HG02571 (cell line): Measurements from ENCODE around the gene RIMS3.
"Not testable (repeated sequence)": the region's sequence is repeated elsewhere in the genome, so short reads cannot be mapped to it uniquely, and the experiment has no call there.

Experiments used
- ATAC-seq: cut with Tn5 transposase; IDR thresholded peaks from one replicate; pipeline ENCODE4 v1.9.1; 2021; ENCODE audit warnings: mild to moderate bottlenecking, moderate library complexity; ENCODE audit not compliant: unreplicated experiment

RIMS3 gene

GRCh38 chr1:40594187-40594531 is 71.3 kb downstream of the RIMS3 start:
- no peak for ATAC-seq

DNA sequence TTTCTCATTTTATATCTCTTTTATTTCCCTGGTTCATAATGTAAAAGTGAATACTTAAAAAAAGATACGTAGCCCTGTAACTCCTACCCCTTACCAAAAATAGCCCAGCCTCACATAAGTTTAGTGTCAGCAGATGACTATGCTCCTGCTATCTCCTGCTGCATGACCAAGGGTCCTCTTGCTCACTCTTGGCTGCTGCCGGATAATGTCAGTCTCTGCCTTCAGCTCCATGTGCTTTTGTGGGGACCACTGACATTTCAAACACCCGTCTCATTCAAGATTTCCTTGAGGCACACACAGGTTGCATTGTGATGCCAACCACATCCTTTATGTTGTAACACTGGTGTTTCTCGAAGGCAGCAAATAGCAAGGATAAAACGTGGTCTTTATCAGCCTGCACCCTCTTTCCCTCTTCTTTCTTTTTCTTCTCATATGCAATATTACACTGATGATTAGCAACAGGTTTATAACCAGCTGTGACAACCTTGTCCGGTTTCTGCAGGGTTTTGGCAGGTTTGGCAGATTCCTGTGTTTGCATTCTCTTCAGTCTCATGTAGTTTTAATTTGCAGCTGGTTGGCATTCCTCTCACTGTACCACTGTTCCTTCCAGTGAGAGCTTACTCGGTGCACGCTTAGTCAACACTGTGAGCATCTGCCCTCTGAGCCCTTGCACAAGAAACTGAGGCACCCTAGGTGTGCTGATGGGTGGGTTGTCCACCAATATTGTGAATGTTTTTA is 71.9 kb downstream of the RIMS3 start:
- no peak for ATAC-seq

DNA sequence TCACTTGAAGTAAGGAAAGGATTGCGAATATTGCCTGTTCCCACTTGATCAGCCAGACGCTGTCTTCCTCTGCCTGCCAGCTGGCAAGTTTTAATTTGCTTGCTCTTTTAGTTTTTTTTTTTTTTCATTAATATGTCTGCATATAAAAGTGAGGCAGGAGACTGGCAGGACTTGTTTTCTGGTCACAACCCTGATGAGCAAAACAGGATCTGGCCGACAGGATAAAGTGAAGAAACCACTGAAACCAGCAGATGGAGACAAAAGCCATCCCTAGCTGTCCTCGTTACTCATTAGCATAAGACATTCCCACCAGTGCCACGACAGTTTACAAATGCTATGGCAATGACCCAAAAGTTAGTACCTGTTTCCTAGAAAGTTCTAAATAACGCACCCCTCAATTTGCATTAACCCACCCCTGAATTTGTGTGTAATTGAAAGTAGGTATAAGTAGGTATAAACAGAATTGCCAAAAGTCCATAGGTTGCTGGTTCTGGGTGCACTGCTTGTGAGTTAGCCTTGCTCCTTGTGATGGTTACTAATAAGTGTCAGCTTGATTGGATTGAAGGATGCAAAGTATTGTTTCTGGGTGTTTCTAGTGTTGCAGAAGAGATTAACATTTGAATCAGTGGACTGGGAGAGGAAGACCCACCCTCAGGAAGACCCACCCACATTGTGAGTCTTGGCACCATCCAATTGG is 73.2 kb downstream of the RIMS3 start:
- ATAC-seq: no peak

- no peak for ATAC-seq
These were observed 76.9 kb downstream of the RIMS3 start for GRCh38 chr1:40588586-40588985.

DNA sequence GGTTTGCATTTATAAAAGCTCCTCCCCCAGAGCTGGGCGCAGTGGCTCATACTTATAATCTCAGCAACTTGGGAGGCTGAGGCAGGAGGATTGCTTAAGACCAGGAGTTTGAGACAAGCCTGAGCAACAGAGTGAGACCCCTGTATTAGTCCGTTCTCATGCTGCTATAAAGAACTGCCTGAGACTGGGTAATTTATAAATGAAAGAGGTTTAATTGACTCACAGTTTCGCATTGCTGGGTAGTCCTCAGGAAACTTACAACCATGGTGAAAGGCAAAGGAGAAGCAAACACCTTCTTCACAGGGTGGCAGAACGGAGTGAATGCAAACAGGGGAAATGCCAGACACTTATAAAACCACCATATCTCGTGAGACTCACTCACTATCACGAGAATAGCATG is 81.5 kb downstream of the RIMS3 start:
- ATAC-seq: no peak

GRCh38 chr1:40582116-40582515 is 83.4 kb downstream of the RIMS3 start:
- no peak for ATAC-seq

- no peak for ATAC-seq
These were observed 90.1 kb downstream of the RIMS3 start for GRCh38 chr1:40575336-40575735.

GRCh38 chr1:40574805-40575204 is 90.7 kb downstream of the RIMS3 start:
- not testable (repeated sequence) for ATAC-seq
